CD4-positive, alpha-beta T cell treated with Interferon alpha-2 for 1 hour (primary cell): ENCODE results near the gene FCN2.

Source experiments
- DNase-seq, 2 donors: peaks; one replicate each; pipeline ENCODE4 v3.0.0-alpha.2; 2020 to 2022

The FCN2 gene

GRCh38 chr9:134880484-134881312 lies at the start of gene FCN2:
TSS of gene FCN2 (plus strand) at chr9:134880810. CDS start at chr9:134880822, 12 bp downstream.
- DNase-seq: no peak

- no peak for DNase-seq
These were observed 49.5 kb upstream of the FCN2 start for GRCh38 chr9:134830926-134831720.

- DNase-seq: no peak
These were observed 48.1 kb upstream of the FCN2 start for GRCh38 chr9:134832471-134832870.

- DNase-seq: no peak
These were observed 47.2 kb upstream of the FCN2 start for GRCh38 chr9:134833294-134833880.

- no peak for DNase-seq
These were observed 46.2 kb upstream of the FCN2 start for GRCh38 chr9:134834217-134834956.

- no peak for DNase-seq
These were observed 45.6 kb upstream of the FCN2 start for GRCh38 chr9:134834957-134835419.

- no peak for DNase-seq
These were observed 45.2 kb upstream of the FCN2 start for GRCh38 chr9:134835448-134835847.

- DNase-seq: no peak
These were observed 44.6 kb upstream of the FCN2 start for GRCh38 chr9:134835987-134836386.

- no peak for DNase-seq
These were observed 44.1 kb upstream of the FCN2 start for GRCh38 chr9:134836406-134836970.

GRCh38 chr9:134837529-134837928 lies 43.1 kb upstream of the FCN2 start:
- no peak for DNase-seq

GRCh38 chr9:134838651-134839454 lies 41.8 kb upstream of the FCN2 start:
- DNase-seq: no peak

GRCh38 chr9:134839455-134840125 lies 41.0 kb upstream of the FCN2 start:
- DNase-seq: no peak

- DNase-seq: no peak
These were observed 40.1 kb upstream of the FCN2 start for GRCh38 chr9:134840511-134840910.

- DNase-seq: no peak
These were observed 39.3 kb upstream of the FCN2 start for GRCh38 chr9:134841180-134841904.

GRCh38 chr9:134842321-134842720 lies 38.3 kb upstream of the FCN2 start:
- DNase-seq: no peak

GRCh38 chr9:134843740-134844139 lies 36.9 kb upstream of the FCN2 start:
- DNase-seq: no peak

GRCh38 chr9:134844821-134845220 lies 35.8 kb upstream of the FCN2 start:
- DNase-seq: no peak

- DNase-seq: no peak
These were observed 34.4 kb upstream of the FCN2 start for GRCh38 chr9:134846187-134846586.

GRCh38 chr9:134846699-134847098 lies 33.9 kb upstream of the FCN2 start:
- no peak for DNase-seq

- no peak for DNase-seq
These were observed 33.5 kb upstream of the FCN2 start for GRCh38 chr9:134847138-134847537.
